MM.1S (cell line): ENCODE data around the gene TTPAL.

Experiments
- DNase-seq: peaks from one replicate; pipeline ENCODE4 v3.0.0-alpha.2; 2015
- H2AFZ ChIP-seq: fragments of 300-600 bp; sonication (generic); 2 replicates; pipeline ENCODE4 v1.6.0; 2016; ENCODE audit warnings: antibody characterized with exemption, low read length
- H3F3A ChIP-seq: fragments of 300-600 bp; sonication (generic); 2 replicates; pipeline ENCODE4 v1.6.1; 2016; ENCODE audit warnings: mild to moderate bottlenecking, antibody characterized with exemption, low read length, moderate library complexity, mixed read lengths; ENCODE audit not compliant: insufficient read depth
- H3K27ac ChIP-seq: fragments of 300-600 bp; sonication (generic); 2 replicates; pipeline ENCODE4 v1.5.1; 2016; ENCODE audit warnings: mild to moderate bottlenecking, low read length
- H3K27me3 ChIP-seq: fragments of 300-600 bp; sonication (generic); replicated peaks from 2 replicates; pipeline ENCODE4 v1.6.0; 2016; ENCODE audit warnings: low read length; ENCODE audit not compliant: insufficient read depth
- H3K36me3 ChIP-seq: fragments of 300-600 bp; sonication (generic); replicated peaks from 2 replicates; pipeline ENCODE4 v1.6.1; 2016; ENCODE audit warnings: mild to moderate bottlenecking, low read length, mixed read lengths; ENCODE audit not compliant: insufficient read depth
- H3K4me1 ChIP-seq: fragments of 300-600 bp; sonication (generic); 2 replicates; pipeline ENCODE4 v1.6.1; 2016; ENCODE audit warnings: low read length, mixed read lengths
- H3K4me2 ChIP-seq: fragments of 300-600 bp; sonication (generic); 2 replicates; pipeline ENCODE4 v1.6.0; 2016; ENCODE audit warnings: low read depth, low read length
- H3K4me3 ChIP-seq: fragments of 300-600 bp; sonication (generic); 2 replicates; pipeline ENCODE4 v1.5.1; 2016; ENCODE audit warnings: low read length, mixed read lengths
- H3K79me2 ChIP-seq: fragments of 300-600 bp; sonication (generic); 2 replicates; pipeline ENCODE4 v1.6.1; 2016; ENCODE audit warnings: mixed run types, low read length, mixed read lengths
- H3K9ac ChIP-seq: fragments of 300-600 bp; sonication (generic); 2 replicates; pipeline ENCODE4 v1.6.1; 2016; ENCODE audit warnings: low read length, mixed read lengths
- H3K9me2 ChIP-seq: fragments of 300-600 bp; sonication (generic); replicated peaks from 2 replicates; pipeline ENCODE4 v1.6.1; 2016; ENCODE audit warnings: mild to moderate bottlenecking, low read length, mixed read lengths; ENCODE audit not compliant: insufficient read depth
- H3K9me3 ChIP-seq: fragments of 300-600 bp; sonication (generic); replicated peaks from 2 replicates; pipeline ENCODE4 v1.6.1; 2016; ENCODE audit warnings: mild to moderate bottlenecking, low read length, mixed read lengths; ENCODE audit not compliant: insufficient read depth
- H4K20me1 ChIP-seq: fragments of 300-600 bp; sonication (generic); 2 replicates; pipeline ENCODE4 v1.6.1; 2016; ENCODE audit warnings: mild to moderate bottlenecking, low read length, moderate library complexity, mixed read lengths; ENCODE audit not compliant: insufficient read depth
- CTCF ChIP-seq: fragments of 300-600 bp; sonication (generic); IDR thresholded peaks from 2 replicates; pipeline ENCODE4 v1.5.1; 2016; ENCODE audit warnings: antibody characterized with exemption, low read length, mixed read lengths
- EZH2 ChIP-seq: fragments of 300-600 bp; sonication (generic); optimal IDR thresholded peaks from 2 replicates; pipeline ENCODE3; 2017; ENCODE audit warnings: low read depth, mild to moderate bottlenecking, antibody characterized with exemption, low read length, mixed read lengths
- EZH2phosphoT487 ChIP-seq: fragments of 300-600 bp; sonication (generic); IDR thresholded peaks from 2 replicates; pipeline ENCODE4 v1.6.1; 2018; ENCODE audit warnings: antibody characterized with exemption, low read length

Gene TTPAL

GRCh38 chr20:44480097-44480496 is 4.4 kb downstream of the TTPAL start:
- TF ChIP-seq CTCF = no peak
- TF ChIP-seq EZH2 = no peak
- TF ChIP-seq EZH2phosphoT487 = no peak
- Histone ChIP-seq H4K20me1 (no peaks in the 10 kb centered on the region), H3K9me2 (no peaks in the 10 kb centered on the region), H3K4me2 (no peak overlapping the region), H3K79me2 (peaks cover 15% of the 10 kb centered on the region), H3F3A (no peaks in the 10 kb centered on the region), H3K27me3 (no peaks in the 10 kb centered on the region), H3K4me1 (peaks cover 6% of the 10 kb centered on the region), H3K9me3 (no peaks in the 10 kb centered on the region), H3K27ac (no peak overlapping the region), H3K4me3 (no peak overlapping the region), H3K36me3 (no peaks in the 10 kb centered on the region), H3K9ac (no peak overlapping the region), H2AFZ (no peak overlapping the region)
- no peak for DNase-seq

GRCh38 chr20:44481719-44482416 is 6.2 kb downstream of the TTPAL start:
- TF ChIP-seq CTCF = no peak
- no peak for TF ChIP-seq EZH2phosphoT487
- TF ChIP-seq EZH2 = no peak
- DNase-seq = no peak
- Histone ChIP-seq H3K27me3 (no peaks in the 10 kb centered on the region), H2AFZ (no peak overlapping the region), H3K79me2 (peaks cover 4% of the 10 kb centered on the region; the same call in 1 of the 2 replicates), H3K27ac (no peak overlapping the region), H3F3A (no peaks in the 10 kb centered on the region), H3K9me2 (no peaks in the 10 kb centered on the region), H3K9me3 (no peaks in the 10 kb centered on the region), H3K4me3 (no peak overlapping the region), H3K9ac (no peak overlapping the region), H3K4me1 (no peaks in the 10 kb centered on the region), H3K36me3 (no peaks in the 10 kb centered on the region), H4K20me1 (no peaks in the 10 kb centered on the region), H3K4me2 (no peak overlapping the region)

- Histone ChIP-seq H3K79me2 (no peaks in the 10 kb centered on the region), H3K9ac (no peak overlapping the region), H3K4me1 (no peaks in the 10 kb centered on the region), H3K27ac (no peak overlapping the region), H3K9me3 (no peaks in the 10 kb centered on the region), H4K20me1 (no peaks in the 10 kb centered on the region), H3K4me2 (no peak overlapping the region), H3F3A (no peaks in the 10 kb centered on the region), H3K4me3 (no peak overlapping the region), H3K9me2 (no peaks in the 10 kb centered on the region), H3K36me3 (no peaks in the 10 kb centered on the region), H3K27me3 (no peaks in the 10 kb centered on the region), H2AFZ (no peak overlapping the region)
- TF ChIP-seq EZH2 = no peak
- TF ChIP-seq CTCF = no peak
- TF ChIP-seq EZH2phosphoT487 = no peak
- DNase-seq = no peak
Observed at GRCh38 chr20:44483112-44483511, 7.4 kb downstream of the TTPAL start.
